Naive thymus-derived CD4-positive, alpha-beta T cell (primary cell): ENCODE measurements around the gene GPR146. TPM values are rescaled to one million over a fixed set of nuclear protein-coding genes. Genes with fewer than 3 reads are reported as not detected.
"Not testable (repeated sequence)": the region's sequence is repeated elsewhere in the genome, so short reads cannot be mapped to it uniquely, and the experiment has no call there.

Experiments used
- ATAC-seq: fragments of 150-1000 bp; cut with Tn5 transposase; 2 replicates; pipeline ENCODE4 v1.10.0; 2021; ENCODE audit warnings: mild to moderate bottlenecking, moderate library complexity
- CTCF ChIA-PET: fragments of 350-600 bp; sonication (Branson Sonifier 250); formaldehyde crosslinking; loops from one replicate; lab custom pipeline; 2021; ENCODE audit warnings: antibody characterized with exemption; lab: Charles Lee
- POLR2A ChIA-PET: fragments of 350-600 bp; sonication (Branson Sonifier 250); formaldehyde crosslinking; loops from one replicate; lab custom pipeline; 2021; ENCODE audit warnings: antibody characterized with exemption, inconsistent platforms; lab: Charles Lee
- DNase-seq, 9 donors: peaks; one replicate each; pipeline versions ENCODE4 v3.0.0 to v3.0.0-alpha.2; 2020 to 2022; ENCODE audit warnings: mixed read lengths in 1 of 9
- H3K27ac ChIP-seq: one replicate; pipeline ENCODE4 v1.7.0; 2013; ENCODE audit warnings: mild to moderate bottlenecking, low read depth, low read length, moderate library complexity
- H3K27me3 ChIP-seq, 2 donors: one replicate each; pipeline ENCODE4 v1.7.0; 2013; ENCODE audit warnings: low read length in 2 of 2, mild to moderate bottlenecking in 2 of 2, moderate library complexity in 2 of 2; ENCODE audit not compliant: control insufficient read depth in 2 of 2, insufficient read depth in 2 of 2
- H3K36me3 ChIP-seq, 3 experiments: 1 replicate in 2 of 3; 2 replicates in 1 of 3; pipeline ENCODE4 v1.7.0; 2013; ENCODE audit warnings: low read length in 3 of 3, mild to moderate bottlenecking in 3 of 3, moderate library complexity in 1 of 3; ENCODE audit not compliant: insufficient read depth in 3 of 3, control insufficient read depth in 2 of 3
- H3K4me1 ChIP-seq, 2 donors: one replicate each; pipeline ENCODE4 v1.7.0; 2013; ENCODE audit warnings: low read length in 2 of 2, mild to moderate bottlenecking in 2 of 2, moderate library complexity in 1 of 2; ENCODE audit not compliant: control insufficient read depth in 2 of 2, insufficient read depth in 2 of 2
- H3K4me3 ChIP-seq: 2 replicates; pipeline ENCODE4 v1.7.0; 2013; ENCODE audit warnings: mild to moderate bottlenecking, low read length
- H3K9me3 ChIP-seq, 3 experiments: 1 replicate in 2 of 3; 2 replicates in 1 of 3; pipeline ENCODE4 v1.7.0; 2013; ENCODE audit warnings: low read length in 3 of 3; ENCODE audit not compliant: control insufficient read depth in 2 of 3
- H3K27ac Mint-ChIP-seq, 9 donors: one replicate each; pipeline ENCODE4 v1.8.0; 2020 to 2022; ENCODE audit warnings: mixed read lengths in 9 of 9, mild to moderate bottlenecking in 8 of 9, moderate library complexity in 5 of 9, inconsistent platforms in 2 of 9
- H3K27me3 Mint-ChIP-seq, 5 donors: one replicate each; pipeline ENCODE4 v1.8.0; 2021 to 2022; ENCODE audit warnings: mixed read lengths in 5 of 5, mild to moderate bottlenecking in 1 of 5
- H3K36me3 Mint-ChIP-seq, 5 donors: one replicate each; pipeline ENCODE4 v1.8.0; 2020 to 2022; ENCODE audit warnings: mixed read lengths in 5 of 5, mild to moderate bottlenecking in 3 of 5, inconsistent platforms in 1 of 5
- H3K4me1 Mint-ChIP-seq, 7 donors: one replicate each; pipeline ENCODE4 v1.8.0; 2020 to 2022; ENCODE audit warnings: mixed read lengths in 7 of 7, mild to moderate bottlenecking in 3 of 7, inconsistent platforms in 1 of 7
- H3K4me3 Mint-ChIP-seq, 10 donors: one replicate each; pipeline ENCODE4 v1.8.0; 2020 to 2022; ENCODE audit warnings: mild to moderate bottlenecking in 10 of 10, mixed read lengths in 10 of 10, moderate library complexity in 6 of 10, inconsistent platforms in 2 of 10
- H3K9me3 Mint-ChIP-seq, 11 donors: one replicate each; pipeline ENCODE4 v1.8.0; 2020 to 2022; ENCODE audit warnings: mixed read lengths in 11 of 11, mild to moderate bottlenecking in 4 of 11, inconsistent platforms in 1 of 11, moderate library complexity in 1 of 11
- intact Hi-C, 2 donors: fragments of 100-400 bp; cut with micrococcal nuclease; formaldehyde crosslinking; loops; one replicate each; pipeline ENCODE4 v1.15.1; 2023
- polyA plus RNA-seq, 2 donors: library from polyadenylated mRNA; unstranded; fragments of 300-500 nt; fragmentation: Illumina TruSeq; gene quantifications; one replicate each; pipeline ENCODE4 v1.2.3, GENCODE V29; 2021
- total RNA-seq, 6 experiments: library from RNA in 5 of 6; stranded (reverse) in 5 of 6; gene quantifications; 1 replicate in 5 of 6; 2 replicates in 1 of 6; pipeline ENCODE4 v1.2.3 and lab custom pipeline; 2021 to 2026

The GPR146 gene
- total and polyA plus RNA-seq, 7 experiments from 2014 or later = 10.1 to 26.5 (median 15.9) TPM

DNA sequence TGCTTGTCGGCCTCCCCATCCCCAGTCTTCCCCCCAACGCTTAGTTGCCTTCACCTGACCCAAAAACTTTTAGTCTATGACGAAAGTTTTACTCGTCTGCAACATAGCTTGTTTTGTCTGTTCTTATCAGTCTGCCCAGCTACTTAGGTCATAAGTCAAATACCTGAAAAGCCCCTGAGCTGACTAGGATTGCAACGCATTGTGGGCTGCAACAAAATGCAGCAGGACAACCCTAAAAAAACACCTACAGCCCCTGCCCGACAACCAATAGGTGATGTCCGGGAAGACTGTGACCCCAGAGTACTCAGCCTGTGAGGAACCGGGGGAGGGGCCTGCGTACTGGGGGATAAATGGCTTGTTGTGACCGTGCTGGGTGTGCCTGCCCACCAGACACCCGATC lies 24.3 kb downstream of the GPR146 start:
- Histone ChIP-seq H3K4me3 (no peak overlapping the region), H3K9me3 (no peaks in the 10 kb centered on the region), H3K27ac (no peak overlapping the region), H3K4me1 (peaks cover 6 to 9% of the 10 kb centered on the region in 2 donors), H3K27me3 (no peaks in the 10 kb centered on the region), H3K36me3 (no peaks in the 10 kb centered on the region)
- Mint-ChIP-seq H3K9me3 (peaks cover 0 to 7% (median 0%) of the 10 kb centered on the region in 11 donors), H3K4me1 (peaks cover 0 to 11% (median 7%) of the 10 kb centered on the region in 7 donors), H3K4me3 (no peak overlapping the region), H3K36me3 (no peaks in the 10 kb centered on the region), H3K27ac (no peak overlapping the region), H3K27me3 (no peaks in the 10 kb centered on the region)
- POLR2A ChIA-PET = interaction anchor here (0.6 kb wide), 1 partner anchor 254 kb away, joined by 4 read pairs; no protein-coding TSS in a partner anchor
- DNase-seq (no peak), ATAC-seq (no peak)
- intact Hi-C loops = no loop called here
- CTCF ChIA-PET = interaction anchor here (0.7 to 2.3 kb wide), 3 partner anchors 73 to 920 kb away, joined by 3 to 19 read pairs (median 4); no protein-coding TSS in a partner anchor

GRCh38 chr7:1070544-1071011 lies 26.2 kb downstream of the GPR146 start:
- Histone ChIP-seq H3K9me3 (no peaks in the 10 kb centered on the region), H3K36me3 (no peaks in the 10 kb centered on the region), H3K4me3 (no peak overlapping the region), H3K4me1 (peaks cover under 1 to 5% of the 10 kb centered on the region in 2 donors), H3K27me3 (no peaks in the 10 kb centered on the region), H3K27ac (no peak overlapping the region)
- no peaks in the 10 kb centered on the region for H3K36me3 Mint-ChIP-seq
- H3K4me3 Mint-ChIP-seq = no peak overlapping the region
- no peak for DNase-seq
- H3K9me3 Mint-ChIP-seq = peaks cover 0 to 7% (median 0%) of the 10 kb centered on the region in 11 donors
- H3K27me3 Mint-ChIP-seq = no peaks in the 10 kb centered on the region
- ChIA-PET POLR2A (no interaction called here), CTCF (interaction anchor here (0.7 kb wide), 1 partner anchor 101 kb away, joined by 5 read pairs; no protein-coding TSS in a partner anchor)
- no peak for ATAC-seq
- peaks cover 0 to 6% (median 2%) of the 10 kb centered on the region in 7 donors for H3K4me1 Mint-ChIP-seq
- intact Hi-C loops = no loop called here
- H3K27ac Mint-ChIP-seq = peak overlapping the region in 1 of 9 donors; percentile 55

DNA sequence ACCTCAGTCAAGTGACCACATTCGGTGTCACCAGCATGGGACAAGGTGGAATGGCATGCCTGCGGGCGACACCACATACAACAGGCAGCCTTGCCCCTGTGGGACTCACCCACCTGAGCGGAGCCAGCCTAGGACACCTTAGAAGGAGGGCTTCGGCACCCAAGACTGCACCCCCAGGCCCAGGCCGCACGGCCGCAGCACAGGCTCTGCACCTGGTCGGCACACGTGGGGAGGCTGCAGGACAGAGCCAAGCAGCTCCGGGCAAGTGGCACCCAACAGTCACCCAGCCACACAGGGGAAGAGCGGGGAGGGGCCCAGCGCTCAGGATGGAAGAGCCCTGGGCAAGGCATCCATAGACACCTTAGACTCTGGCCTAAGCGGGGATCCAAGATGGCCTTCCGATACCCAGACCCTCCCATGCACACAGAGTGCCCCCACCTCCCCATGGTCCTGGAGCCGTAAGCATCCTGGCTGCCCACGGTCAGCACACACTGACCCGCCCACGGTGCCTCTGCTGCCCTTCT lies 27.4 kb downstream of the GPR146 start:
- no peak for DNase-seq
- Mint-ChIP-seq H3K27me3 (no peaks in the 10 kb centered on the region), H3K36me3 (no peaks in the 10 kb centered on the region), H3K4me3 (peak overlapping the region in 1 of 10 donors; percentile 20), H3K27ac (no peak overlapping the region), H3K4me1 (peaks cover 0 to 8% (median 0%) of the 10 kb centered on the region in 7 donors), H3K9me3 (peaks cover 0 to 7% (median 0%) of the 10 kb centered on the region in 11 donors)
- no peaks in the 10 kb centered on the region for H3K9me3 ChIP-seq
- no peak overlapping the region for H3K27ac ChIP-seq
- POLR2A ChIA-PET = no interaction called here
- CTCF ChIA-PET = no interaction called here
- no peaks in the 10 kb centered on the region for H3K4me1 ChIP-seq
- no peaks in the 10 kb centered on the region for H3K27me3 ChIP-seq
- no peak for ATAC-seq
- H3K36me3 ChIP-seq = no peaks in the 10 kb centered on the region
- intact Hi-C loops = no loop called here
- no peak overlapping the region for H3K4me3 ChIP-seq

DNA sequence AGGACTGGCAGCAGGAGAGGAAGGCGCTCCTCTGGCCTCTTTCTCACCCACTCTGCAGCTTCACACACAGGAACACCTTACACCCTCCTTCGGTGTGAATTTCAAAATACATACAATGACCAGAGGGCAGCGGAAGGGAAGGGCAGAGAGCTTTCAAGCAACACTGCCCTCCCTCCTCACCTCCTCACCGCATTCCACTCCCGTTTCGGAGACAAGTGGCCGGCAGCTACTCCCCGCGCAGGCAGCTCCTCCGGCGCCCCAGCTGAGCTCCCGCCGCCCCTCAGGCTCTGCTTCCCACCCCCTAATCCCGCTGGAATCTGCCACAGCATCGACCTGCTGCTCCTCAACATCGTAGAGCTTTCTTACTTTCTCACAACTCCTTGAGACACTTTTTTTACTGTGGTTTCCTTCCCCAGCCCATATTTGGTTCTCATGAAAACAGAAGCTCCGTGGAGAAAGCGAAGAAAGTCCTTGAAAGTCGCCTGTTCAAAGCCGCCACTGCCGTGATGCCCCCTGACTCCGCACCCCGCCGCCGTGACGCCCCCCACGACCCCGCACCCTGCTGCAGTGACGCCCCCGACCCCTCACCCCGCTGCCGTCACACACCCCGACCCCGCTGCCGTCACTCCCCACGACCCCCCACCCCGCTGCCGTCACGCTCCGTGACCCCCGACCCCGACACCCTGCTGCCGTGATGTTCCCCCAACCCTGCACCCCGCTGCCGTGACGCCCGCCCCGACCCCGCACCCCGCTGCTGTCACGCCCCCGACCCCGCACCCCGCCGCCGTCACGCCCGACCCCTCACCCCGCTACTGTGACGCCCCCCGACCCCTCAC lies 29.0 kb downstream of the GPR146 start:
- no peaks in the 10 kb centered on the region for H3K36me3 ChIP-seq
- DNase-seq (no peak), ATAC-seq (no peak)
- CTCF ChIA-PET = interaction anchor here (0.7 to 1.6 kb wide), 2 partner anchors 13 to 81 kb away, joined by 3 to 4 read pairs; no protein-coding TSS in a partner anchor
- no peaks in the 10 kb centered on the region for H3K27me3 ChIP-seq
- H3K9me3 Mint-ChIP-seq = peaks cover 0 to 7% (median 0%) of the 10 kb centered on the region in 11 donors
- intact Hi-C loops = no loop called here
- no peaks in the 10 kb centered on the region for H3K36me3 Mint-ChIP-seq
- H3K27me3 Mint-ChIP-seq = no peaks in the 10 kb centered on the region
- no peak overlapping the region for H3K27ac ChIP-seq
- peak overlapping the region in 1 of 10 donors; percentile 21 for H3K4me3 Mint-ChIP-seq
- peaks cover 0 to 8% (median 0%) of the 10 kb centered on the region in 7 donors for H3K4me1 Mint-ChIP-seq
- POLR2A ChIA-PET = no interaction called here
- no peak overlapping the region for H3K4me3 ChIP-seq
- no peaks in the 10 kb centered on the region for H3K4me1 ChIP-seq
- no peak overlapping the region for H3K27ac Mint-ChIP-seq
- no peaks in the 10 kb centered on the region for H3K9me3 ChIP-seq

DNA sequence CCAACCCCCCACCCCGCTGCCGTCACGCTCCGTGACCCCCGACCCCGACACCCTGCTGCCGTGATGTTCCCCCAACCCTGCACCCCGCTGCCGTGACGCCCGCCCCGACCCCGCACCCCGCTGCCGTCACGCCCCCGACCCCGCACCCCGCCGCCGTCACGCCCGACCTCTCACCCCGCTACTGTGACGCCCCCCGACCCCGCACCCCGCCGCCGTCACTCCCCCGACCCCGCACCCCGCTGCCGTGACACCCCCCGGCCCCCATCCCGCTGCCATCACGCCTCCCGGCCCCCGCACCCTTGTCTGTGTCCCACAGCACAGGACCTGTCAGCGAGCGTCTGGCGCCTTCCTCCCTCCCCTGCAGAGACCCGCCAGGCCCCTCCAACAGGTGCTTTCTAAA lies 29.7 kb downstream of the GPR146 start:
- intact Hi-C loops, H3K9me3 ChIP-seq, H3K27ac ChIP-seq, H3K4me1 ChIP-seq, H3K4me3 Mint-ChIP-seq, ATAC-seq, H3K27ac Mint-ChIP-seq, H3K36me3 ChIP-seq, H3K27me3 ChIP-seq, H3K36me3 Mint-ChIP-seq, H3K27me3 Mint-ChIP-seq, CTCF ChIA-PET, H3K9me3 Mint-ChIP-seq, H3K4me3 ChIP-seq, H3K4me1 Mint-ChIP-seq, DNase-seq, POLR2A ChIA-PET: not testable (repeated sequence)

- Histone ChIP-seq H3K4me1 (no peaks in the 10 kb centered on the region), H3K36me3 (no peaks in the 10 kb centered on the region), H3K4me3 (no peak overlapping the region), H3K9me3 (no peaks in the 10 kb centered on the region), H3K27ac (no peak overlapping the region), H3K27me3 (no peaks in the 10 kb centered on the region)
- intact Hi-C loops = no loop called here
- no peaks in the 10 kb centered on the region for H3K36me3 Mint-ChIP-seq
- peaks cover 0 to 7% (median 0%) of the 10 kb centered on the region in 11 donors for H3K9me3 Mint-ChIP-seq
- no peak overlapping the region for H3K4me3 Mint-ChIP-seq
- DNase-seq = no peak
- no peak for ATAC-seq
- H3K27ac Mint-ChIP-seq = no peak overlapping the region
- POLR2A ChIA-PET = no interaction called here
- H3K27me3 Mint-ChIP-seq = no peaks in the 10 kb centered on the region
- CTCF ChIA-PET = interaction anchor here (1.0 kb wide), 1 partner anchor 82 kb away, joined by 5 read pairs; no protein-coding TSS in a partner anchor
- H3K4me1 Mint-ChIP-seq = peaks cover 0 to 8% (median 0%) of the 10 kb centered on the region in 7 donors
Measured at GRCh38 chr7:1074593-1075431, 30.5 kb downstream of the GPR146 start.
